ENCODE data around the gene DYNC2H1. TPM values are rescaled to one million over a fixed set of nuclear protein-coding genes. Genes with fewer than 3 reads are reported as not detected.

DYNC2H1 gene
- total RNA-seq, 2 donors from 2014 or later = 7.3 to 20.0 TPM

GRCh38 chr11:103450241-103450640, 341.0 kb downstream of the DYNC2H1 start:
- Histone ChIP-seq H3K27ac (no peak overlapping the region), H3K27me3 (replicated peaks; ENCODE audit: insufficient read depth) (no peaks in the 10 kb centered on the region), H3K4me3 (no peak overlapping the region), H3K4me1 (ENCODE audit: control insufficient read depth in 1 of 2, low read depth in 2 of 2) (no peaks in the 10 kb centered on the region), H3K9me3 (no peaks in the 10 kb centered on the region), H3K36me3 (no peaks in the 10 kb centered on the region)
- no peak for DNase-seq (ENCODE audit: low spot score)
- no peak for TF ChIP-seq CTCF (IDR thresholded peaks at IDR 0.05)
- ATAC-seq (ENCODE audit: insufficient number of reproducible peaks, low FRiP score, low read depth) = no peak

DNA sequence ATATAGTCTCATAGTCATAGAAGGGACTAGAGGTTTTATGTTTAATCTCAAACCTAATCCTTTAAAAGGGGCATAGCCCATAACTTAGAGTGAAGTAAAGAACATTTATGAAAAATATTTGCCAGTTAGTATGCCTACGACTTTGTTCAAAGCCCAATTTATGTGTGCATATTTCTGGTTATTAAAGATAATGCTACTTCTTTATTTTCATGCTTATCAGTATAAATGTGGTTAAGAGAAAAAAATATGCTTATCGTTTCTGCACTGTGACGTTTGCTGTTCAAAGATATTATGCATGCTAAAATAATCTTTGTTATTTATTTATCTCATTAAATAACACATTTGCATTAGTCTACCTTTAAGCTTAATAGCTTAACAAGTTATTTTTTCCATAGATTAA, 343.9 kb downstream of the DYNC2H1 start:
- H3K4me1 ChIP-seq (ENCODE audit: control insufficient read depth in 1 of 2, low read depth in 2 of 2) = no peaks in the 10 kb centered on the region
- H3K27ac ChIP-seq = no peak overlapping the region
- no peak for TF ChIP-seq CTCF (IDR thresholded peaks at IDR 0.05)
- DNase-seq (ENCODE audit: low spot score) (no peak), ATAC-seq (ENCODE audit: insufficient number of reproducible peaks, low FRiP score, low read depth) (no peak)
- no peak overlapping the region for H3K4me3 ChIP-seq
- no peaks in the 10 kb centered on the region for H3K9me3 ChIP-seq
- H3K27me3 ChIP-seq (replicated peaks; ENCODE audit: insufficient read depth) = no peaks in the 10 kb centered on the region
- no peaks in the 10 kb centered on the region for H3K36me3 ChIP-seq

- H3K9me3 ChIP-seq = no peaks in the 10 kb centered on the region
- H3K4me3 ChIP-seq = no peak overlapping the region
- ATAC-seq (ENCODE audit: insufficient number of reproducible peaks, low FRiP score, low read depth) (no peak), DNase-seq (ENCODE audit: low spot score) (no peak)
- no peak overlapping the region for H3K27ac ChIP-seq
- H3K36me3 ChIP-seq = no peaks in the 10 kb centered on the region
- TF ChIP-seq CTCF (IDR thresholded peaks at IDR 0.05) = no peak
- H3K27me3 ChIP-seq (replicated peaks; ENCODE audit: insufficient read depth) = no peaks in the 10 kb centered on the region
- no peaks in the 10 kb centered on the region for H3K4me1 ChIP-seq (ENCODE audit: control insufficient read depth in 1 of 2, low read depth in 2 of 2)
Observed at GRCh38 chr11:103453915-103454709, 344.9 kb downstream of the DYNC2H1 start.

GRCh38 chr11:103464420-103464819, 355.2 kb downstream of the DYNC2H1 start:
- Histone ChIP-seq H3K9me3 (no peaks in the 10 kb centered on the region), H3K27ac (no peak overlapping the region), H3K36me3 (no peaks in the 10 kb centered on the region), H3K4me1 (ENCODE audit: control insufficient read depth in 1 of 2, low read depth in 2 of 2) (no peaks in the 10 kb centered on the region), H3K4me3 (no peak overlapping the region), H3K27me3 (replicated peaks; ENCODE audit: insufficient read depth) (no peaks in the 10 kb centered on the region)
- TF ChIP-seq CTCF (IDR thresholded peaks at IDR 0.05) = no peak
- DNase-seq (ENCODE audit: low spot score) (no peak), ATAC-seq (ENCODE audit: insufficient number of reproducible peaks, low FRiP score, low read depth) (no peak)

DNA sequence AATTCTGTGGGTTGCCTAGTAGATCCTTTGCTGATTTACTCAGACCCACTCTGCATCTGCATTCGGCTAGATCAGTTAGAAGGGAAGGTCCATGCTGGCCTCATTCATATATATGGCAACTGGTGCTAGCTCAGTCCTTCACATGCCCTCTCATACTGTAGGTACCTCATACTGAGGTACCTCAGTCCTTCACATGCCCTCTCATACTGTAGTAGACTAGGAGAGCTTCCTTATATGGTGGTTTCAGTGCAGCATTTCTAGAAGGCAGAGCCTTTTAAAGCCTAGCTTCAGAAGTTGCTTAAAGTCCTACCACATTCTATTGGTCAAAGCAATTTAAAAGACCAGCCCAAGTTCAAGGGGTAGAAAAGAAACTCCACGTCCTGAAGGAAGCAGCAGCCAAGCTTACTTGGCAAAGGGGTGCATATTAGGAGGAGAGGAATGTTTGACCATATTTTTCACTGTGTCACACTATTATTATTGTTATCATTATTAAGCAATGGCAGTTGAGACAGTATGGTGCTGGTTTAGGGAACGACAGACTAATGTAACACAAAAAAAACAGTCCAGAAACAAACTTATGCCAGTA, 356.4 kb downstream of the DYNC2H1 start:
- no peak overlapping the region for H3K27ac ChIP-seq
- no peak overlapping the region for H3K4me3 ChIP-seq
- no peaks in the 10 kb centered on the region for H3K36me3 ChIP-seq
- no peaks in the 10 kb centered on the region for H3K27me3 ChIP-seq (replicated peaks; ENCODE audit: insufficient read depth)
- no peak for TF ChIP-seq CTCF (IDR thresholded peaks at IDR 0.05)
- H3K9me3 ChIP-seq = no peaks in the 10 kb centered on the region
- ATAC-seq (ENCODE audit: insufficient number of reproducible peaks, low FRiP score, low read depth) = peak; percentile 28
- DNase-seq (ENCODE audit: low spot score) = no peak
- no peaks in the 10 kb centered on the region for H3K4me1 ChIP-seq (ENCODE audit: control insufficient read depth in 1 of 2, low read depth in 2 of 2)
